A673 (cell line): ENCODE results near the gene ELK4.

Experiments
- CTCF ChIP-seq: fragments of 300-800, 200-600 bp; sonication (generic); conservative IDR thresholded peaks from 2 replicates; pipeline ENCODE4 v1.5.1; 2017; ENCODE audit warnings: low read depth, mild to moderate bottlenecking, antibody characterized with exemption, low read length, moderate library complexity, mixed read lengths
- EZH2 ChIP-seq: fragments of 200-600 bp; sonication (generic); IDR thresholded peaks from 2 replicates; pipeline ENCODE4 v1.6.1; 2017; ENCODE audit warnings: borderline replicate concordance, low read depth, mild to moderate bottlenecking, mixed read lengths, antibody characterized with exemption, low read length; ENCODE audit not compliant: poor library complexity, severe bottlenecking

GRCh38 chr1:205627956-205628355, 3.9 kb downstream of the ELK4 start:
- TF ChIP-seq EZH2, result no peak
- no peak for TF ChIP-seq CTCF
